A673 (cell line): Measurements from ENCODE around the gene OTOR.

ENCODE experiments used
- EZH2 ChIP-seq: fragments of 200-600 bp; sonication (generic); IDR thresholded peaks from 2 replicates; pipeline ENCODE4 v1.6.1; 2017; ENCODE audit warnings: borderline replicate concordance, low read depth, mild to moderate bottlenecking, mixed read lengths, antibody characterized with exemption, low read length; ENCODE audit not compliant: poor library complexity, severe bottlenecking
- TF ChIP-seq, protein P1 (sequence below): fragments of 300-800, 200-600 bp; sonication (generic); conservative IDR thresholded peaks from 2 replicates; pipeline ENCODE4 v1.5.1; 2017; ENCODE audit warnings: low read depth, mild to moderate bottlenecking, antibody characterized with exemption, low read length, moderate library complexity, mixed read lengths

DNA sequence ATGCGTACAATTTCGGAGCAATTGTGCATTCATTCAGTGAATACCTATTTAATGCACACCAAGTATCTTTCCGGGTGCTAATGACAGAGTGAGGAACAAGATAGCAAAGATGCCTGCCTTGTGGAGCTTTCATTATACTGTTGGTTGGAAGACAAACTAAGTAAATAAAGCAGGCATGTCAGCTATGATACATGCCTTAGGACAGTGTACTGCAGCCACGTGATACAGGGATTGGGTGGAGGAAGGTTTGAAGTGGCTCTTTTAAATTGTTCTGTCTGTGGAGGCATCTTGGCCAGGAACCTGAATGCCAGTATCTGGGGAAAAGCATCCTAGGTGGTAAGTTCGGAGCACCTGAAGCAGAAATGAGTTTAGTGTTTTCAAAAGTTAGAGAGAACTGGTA, 3.0 kb upstream of the OTOR start:
- TF ChIP-seq, protein P1, sequence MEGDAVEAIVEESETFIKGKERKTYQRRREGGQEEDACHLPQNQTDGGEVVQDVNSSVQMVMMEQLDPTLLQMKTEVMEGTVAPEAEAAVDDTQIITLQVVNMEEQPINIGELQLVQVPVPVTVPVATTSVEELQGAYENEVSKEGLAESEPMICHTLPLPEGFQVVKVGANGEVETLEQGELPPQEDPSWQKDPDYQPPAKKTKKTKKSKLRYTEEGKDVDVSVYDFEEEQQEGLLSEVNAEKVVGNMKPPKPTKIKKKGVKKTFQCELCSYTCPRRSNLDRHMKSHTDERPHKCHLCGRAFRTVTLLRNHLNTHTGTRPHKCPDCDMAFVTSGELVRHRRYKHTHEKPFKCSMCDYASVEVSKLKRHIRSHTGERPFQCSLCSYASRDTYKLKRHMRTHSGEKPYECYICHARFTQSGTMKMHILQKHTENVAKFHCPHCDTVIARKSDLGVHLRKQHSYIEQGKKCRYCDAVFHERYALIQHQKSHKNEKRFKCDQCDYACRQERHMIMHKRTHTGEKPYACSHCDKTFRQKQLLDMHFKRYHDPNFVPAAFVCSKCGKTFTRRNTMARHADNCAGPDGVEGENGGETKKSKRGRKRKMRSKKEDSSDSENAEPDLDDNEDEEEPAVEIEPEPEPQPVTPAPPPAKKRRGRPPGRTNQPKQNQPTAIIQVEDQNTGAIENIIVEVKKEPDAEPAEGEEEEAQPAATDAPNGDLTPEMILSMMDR, result no peak
- TF ChIP-seq EZH2, result no peak
